ENCODE data around the gene SVOPL.
"Not testable (repeated sequence)": the region's sequence is repeated elsewhere in the genome, so short reads cannot be mapped to it uniquely, and the experiment has no call there.

SVOPL gene

GRCh38 chr7:138705167-138705566, 4.0 kb upstream of the SVOPL start:
- TF ChIP-seq CTCF (IDR thresholded peaks at IDR 0.05; ENCODE audit: low read depth, low read length), result no peak
- H3K4me3 ChIP-seq (ENCODE audit: low read depth, low read length), result no peak overlapping the region

GRCh38 chr7:138701537-138701923, 368 bp upstream of the SVOPL start:
- H3K4me3 ChIP-seq (ENCODE audit: low read depth, low read length), result no peak overlapping the region
- TF ChIP-seq CTCF (IDR thresholded peaks at IDR 0.05; ENCODE audit: low read depth, low read length), result no peak
- in situ Hi-C loops (cut with HindIII; ENCODE audit: low sequenced_read_pairs), result no loop called here
- no peak for DNase-seq (ENCODE audit: low read depth, low spot score)

More at GRCh38 chr7:138705167-138705566, 4.0 kb upstream of the SVOPL start:
- DNase-seq (ENCODE audit: low read depth, low spot score), result no peak
- in situ Hi-C loops (cut with HindIII; ENCODE audit: low sequenced_read_pairs), result no loop called here

GRCh38 chr7:138699661-138700060, 1.5 kb downstream of the SVOPL start:
- in situ Hi-C loops (cut with HindIII; ENCODE audit: low sequenced_read_pairs), result no loop called here
- H3K4me3 ChIP-seq (ENCODE audit: low read depth, low read length), result no peak overlapping the region
- no peak for DNase-seq (ENCODE audit: low read depth, low spot score)
- TF ChIP-seq CTCF (IDR thresholded peaks at IDR 0.05; ENCODE audit: low read depth, low read length), result no peak

GRCh38 chr7:138698281-138698680, 2.9 kb downstream of the SVOPL start:
- no peak for DNase-seq (ENCODE audit: low read depth, low spot score)
- no peak for TF ChIP-seq CTCF (IDR thresholded peaks at IDR 0.05; ENCODE audit: low read depth, low read length)
- in situ Hi-C loops (cut with HindIII; ENCODE audit: low sequenced_read_pairs), result no loop called here
- no peak overlapping the region for H3K4me3 ChIP-seq (ENCODE audit: low read depth, low read length)

- no peak for TF ChIP-seq CTCF (IDR thresholded peaks at IDR 0.05; ENCODE audit: low read depth, low read length)
- no peak for DNase-seq (ENCODE audit: low read depth, low spot score)
- H3K4me3 ChIP-seq (ENCODE audit: low read depth, low read length), result no peak overlapping the region
- in situ Hi-C loops (cut with HindIII; ENCODE audit: low sequenced_read_pairs), result no loop called here
These were observed 3.5 kb downstream of the SVOPL start for GRCh38 chr7:138697535-138698182.

GRCh38 chr7:138695776-138696175, 5.4 kb downstream of the SVOPL start:
- H3K4me3 ChIP-seq (ENCODE audit: low read depth, low read length); in situ Hi-C loops (cut with HindIII; ENCODE audit: low sequenced_read_pairs); DNase-seq (ENCODE audit: low read depth, low spot score): not testable (repeated sequence)

- H3K4me3 ChIP-seq (ENCODE audit: low read depth, low read length), result no peak overlapping the region
- no peak for DNase-seq (ENCODE audit: low read depth, low spot score)
- in situ Hi-C loops (cut with HindIII; ENCODE audit: low sequenced_read_pairs), result no loop called here
- no peak for TF ChIP-seq CTCF (IDR thresholded peaks at IDR 0.05; ENCODE audit: low read depth, low read length)
These were observed 6.1 kb downstream of the SVOPL start for GRCh38 chr7:138695106-138695505.
